GM23338 (cell line): Measurements from ENCODE around the gene TUBB4A.

Experiments used
- CREB1 ChIP-seq: fragments of 250-450 bp; sonication (Bioruptor Pico); IDR thresholded peaks from 2 replicates; pipeline ENCODE4 v1.5.0; 2020; ENCODE audit warnings: low read depth, mild to moderate bottlenecking, moderate library complexity
- CTCF ChIP-seq, 2 experiments: fragments of 200-600 bp in 1 of 2; sonication (generic) in 1 of 2; conservative IDR thresholded peaks; 2 replicates each; pipeline versions ENCODE4 v1.5.1 to v1.6.1; 2016 to 2017; ENCODE audit warnings: antibody characterized with exemption in 2 of 2, low read depth in 2 of 2, mild to moderate bottlenecking in 2 of 2, moderate library complexity in 1 of 2
- EZH2phosphoT487 ChIP-seq: fragments of 200-600 bp; sonication (generic); IDR thresholded peaks from one replicate; pipeline ENCODE4 v1.8.1; 2018; ENCODE audit warnings: antibody characterized with exemption; ENCODE audit not compliant: unreplicated experiment
- TF ChIP-seq, protein P1 (sequence below): IDR thresholded peaks from one replicate; pipeline ENCODE4 v1.6.1; 2018; ENCODE audit warnings: antibody characterized with exemption; ENCODE audit not compliant: unreplicated experiment

DNA sequence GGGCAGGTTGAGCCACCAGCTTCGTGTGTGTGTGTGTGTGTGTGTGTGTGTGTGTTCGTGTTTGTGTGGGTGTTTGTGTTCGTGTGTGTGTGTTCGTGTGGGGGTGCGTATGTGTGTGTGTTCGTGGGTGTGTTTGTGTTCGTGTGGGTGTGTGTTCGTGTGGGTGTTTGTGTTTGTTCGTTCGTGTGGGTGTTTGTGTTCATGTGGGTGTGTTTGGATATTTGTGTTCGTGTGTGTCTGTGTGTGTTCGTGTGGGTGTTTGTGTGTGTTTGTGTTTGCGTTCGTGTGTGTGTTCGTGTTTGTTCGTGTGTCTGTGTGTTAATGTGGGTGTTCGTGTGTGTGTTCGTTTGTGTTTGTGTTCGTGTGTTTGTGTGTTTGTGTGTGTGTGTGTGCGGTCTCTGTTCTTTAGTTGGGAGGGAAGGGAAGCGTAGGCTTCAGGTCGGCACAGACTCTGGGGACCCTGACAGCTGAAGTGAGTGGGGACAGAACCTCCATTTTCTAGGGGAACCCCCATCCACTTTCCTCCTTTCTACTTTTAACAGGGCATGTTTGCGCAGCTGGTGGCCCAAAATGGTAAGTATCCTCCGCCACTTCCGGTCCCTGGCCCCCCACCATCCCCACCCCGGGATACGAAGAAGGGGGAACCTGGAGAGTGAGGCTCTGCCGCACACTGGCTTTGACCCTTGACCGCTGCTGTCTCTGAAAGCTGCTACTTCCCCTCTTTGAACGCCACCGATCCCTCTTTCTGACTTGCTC is 30.3 kb upstream of the TUBB4A start:
- TF ChIP-seq EZH2phosphoT487 (no peak), CTCF (conservative IDR thresholded peaks at IDR 0.05; ENCODE audit: low read depth in 2 of 2) (no peak), CREB1 (CRISPR knock-in tag) (no peak)
- TF ChIP-seq, protein P1, sequence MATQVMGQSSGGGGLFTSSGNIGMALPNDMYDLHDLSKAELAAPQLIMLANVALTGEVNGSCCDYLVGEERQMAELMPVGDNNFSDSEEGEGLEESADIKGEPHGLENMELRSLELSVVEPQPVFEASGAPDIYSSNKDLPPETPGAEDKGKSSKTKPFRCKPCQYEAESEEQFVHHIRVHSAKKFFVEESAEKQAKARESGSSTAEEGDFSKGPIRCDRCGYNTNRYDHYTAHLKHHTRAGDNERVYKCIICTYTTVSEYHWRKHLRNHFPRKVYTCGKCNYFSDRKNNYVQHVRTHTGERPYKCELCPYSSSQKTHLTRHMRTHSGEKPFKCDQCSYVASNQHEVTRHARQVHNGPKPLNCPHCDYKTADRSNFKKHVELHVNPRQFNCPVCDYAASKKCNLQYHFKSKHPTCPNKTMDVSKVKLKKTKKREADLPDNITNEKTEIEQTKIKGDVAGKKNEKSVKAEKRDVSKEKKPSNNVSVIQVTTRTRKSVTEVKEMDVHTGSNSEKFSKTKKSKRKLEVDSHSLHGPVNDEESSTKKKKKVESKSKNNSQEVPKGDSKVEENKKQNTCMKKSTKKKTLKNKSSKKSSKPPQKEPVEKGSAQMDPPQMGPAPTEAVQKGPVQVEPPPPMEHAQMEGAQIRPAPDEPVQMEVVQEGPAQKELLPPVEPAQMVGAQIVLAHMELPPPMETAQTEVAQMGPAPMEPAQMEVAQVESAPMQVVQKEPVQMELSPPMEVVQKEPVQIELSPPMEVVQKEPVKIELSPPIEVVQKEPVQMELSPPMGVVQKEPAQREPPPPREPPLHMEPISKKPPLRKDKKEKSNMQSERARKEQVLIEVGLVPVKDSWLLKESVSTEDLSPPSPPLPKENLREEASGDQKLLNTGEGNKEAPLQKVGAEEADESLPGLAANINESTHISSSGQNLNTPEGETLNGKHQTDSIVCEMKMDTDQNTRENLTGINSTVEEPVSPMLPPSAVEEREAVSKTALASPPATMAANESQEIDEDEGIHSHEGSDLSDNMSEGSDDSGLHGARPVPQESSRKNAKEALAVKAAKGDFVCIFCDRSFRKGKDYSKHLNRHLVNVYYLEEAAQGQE, result no peak
